ENCODE data around the gene HRC.
"Not testable (repeated sequence)": the region's sequence is repeated elsewhere in the genome, so short reads cannot be mapped to it uniquely, and the experiment has no call there.

Gene HRC

DNA sequence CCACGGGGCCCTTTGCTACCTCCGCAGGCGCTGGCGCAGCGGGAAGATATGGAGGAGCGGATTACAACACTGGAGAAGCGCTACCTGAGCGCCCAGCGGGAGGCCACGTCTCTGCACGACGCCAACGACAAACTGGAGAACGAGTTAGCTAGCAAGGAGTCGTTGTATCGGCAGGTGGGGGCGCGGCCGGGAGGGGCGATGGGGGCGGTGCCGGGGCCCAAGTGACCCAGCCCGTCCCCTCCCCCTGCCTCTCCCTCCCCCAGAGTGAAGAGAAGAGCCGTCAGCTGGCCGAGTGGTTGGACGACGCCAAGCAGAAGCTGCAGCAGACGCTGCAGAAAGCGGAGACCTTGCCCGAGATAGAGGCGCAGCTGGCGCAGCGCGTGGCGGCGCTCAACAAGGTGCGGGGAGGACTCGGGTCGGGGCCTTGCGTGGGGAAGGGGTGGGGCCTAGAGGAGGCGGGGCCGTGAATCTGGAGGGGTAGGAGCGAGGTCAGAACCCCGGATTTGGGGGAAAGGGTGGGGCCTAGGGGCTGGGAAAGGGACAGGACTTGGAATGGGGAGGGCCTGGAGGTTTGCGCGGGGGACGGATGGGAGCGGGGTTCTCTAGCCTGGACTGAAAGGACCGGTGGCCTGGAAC, 22.1 kb downstream of the HRC start:
- DNase-seq: peak; percentile 46

DNA sequence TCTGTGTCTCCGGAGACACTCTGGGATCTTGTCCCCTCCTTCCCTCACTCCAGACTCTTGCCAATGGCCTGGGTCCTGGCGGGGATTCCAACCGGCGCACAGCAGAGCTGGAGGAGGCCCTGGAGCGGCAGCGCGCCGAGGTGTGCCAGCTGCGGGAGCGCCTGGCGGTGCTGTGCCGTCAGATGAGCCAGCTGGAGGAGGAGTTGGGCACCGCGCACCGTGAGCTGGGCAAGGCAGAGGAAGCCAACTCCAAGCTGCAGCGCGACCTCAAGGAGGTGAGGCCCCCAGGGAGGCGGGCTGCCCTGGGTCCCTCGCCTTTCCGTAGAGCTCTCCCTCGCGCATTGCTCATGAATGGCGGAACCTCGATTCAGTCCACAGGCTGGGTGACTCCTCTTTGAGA, 24.9 kb downstream of the HRC start:
- no peak for DNase-seq

DNA sequence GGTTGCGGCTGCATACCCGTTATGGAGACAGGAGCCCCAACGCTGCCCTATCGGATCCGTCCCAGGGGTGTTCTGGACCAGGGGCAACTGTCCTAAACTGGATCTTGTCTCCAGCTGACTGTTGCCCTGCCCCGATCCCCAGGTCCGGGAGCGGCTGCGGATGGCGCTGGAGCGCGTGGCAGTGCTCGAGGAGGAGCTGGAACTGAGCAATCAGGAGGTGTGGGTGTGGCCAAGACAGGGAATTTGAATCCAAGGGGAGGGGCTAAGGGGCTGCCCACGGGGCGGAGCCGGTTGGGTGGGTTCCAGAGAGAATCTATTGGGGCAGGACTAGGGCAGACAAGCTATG, 26.0 kb downstream of the HRC start:
- DNase-seq: no peak

DNA sequence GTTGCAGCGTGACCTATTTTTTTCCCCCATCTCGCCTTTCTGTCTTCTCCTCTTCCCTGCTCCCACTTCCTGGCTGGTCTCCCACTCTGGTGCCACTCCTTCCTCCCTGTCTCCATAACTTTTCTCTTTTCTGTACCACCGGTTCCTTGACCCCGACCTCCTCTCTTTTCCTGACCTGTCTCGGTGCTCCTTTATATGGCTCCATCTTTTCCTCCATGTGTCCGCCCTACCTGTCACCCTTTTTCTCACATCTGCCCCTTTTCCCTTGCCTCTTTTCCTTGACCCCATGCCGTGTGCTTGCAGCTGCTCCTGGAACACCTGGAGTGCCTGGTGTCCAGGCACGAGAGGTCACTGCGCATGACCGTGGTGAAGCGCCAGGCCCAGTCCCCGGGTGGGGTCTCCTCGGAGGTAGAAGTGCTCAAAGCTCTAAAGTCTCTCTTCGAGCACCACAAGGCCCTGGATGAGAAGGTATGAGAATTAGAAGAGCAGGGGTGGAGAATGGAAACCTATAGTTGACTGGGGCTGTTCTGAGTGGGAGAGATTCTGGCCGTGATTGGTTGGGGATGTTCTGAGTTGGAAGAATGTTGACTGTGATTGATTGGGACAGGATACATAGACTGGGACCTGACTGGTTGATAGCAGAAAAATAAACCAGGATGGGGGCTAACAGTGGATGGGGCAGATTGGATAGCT, 26.5 kb downstream of the HRC start:
- no peak for DNase-seq

DNA sequence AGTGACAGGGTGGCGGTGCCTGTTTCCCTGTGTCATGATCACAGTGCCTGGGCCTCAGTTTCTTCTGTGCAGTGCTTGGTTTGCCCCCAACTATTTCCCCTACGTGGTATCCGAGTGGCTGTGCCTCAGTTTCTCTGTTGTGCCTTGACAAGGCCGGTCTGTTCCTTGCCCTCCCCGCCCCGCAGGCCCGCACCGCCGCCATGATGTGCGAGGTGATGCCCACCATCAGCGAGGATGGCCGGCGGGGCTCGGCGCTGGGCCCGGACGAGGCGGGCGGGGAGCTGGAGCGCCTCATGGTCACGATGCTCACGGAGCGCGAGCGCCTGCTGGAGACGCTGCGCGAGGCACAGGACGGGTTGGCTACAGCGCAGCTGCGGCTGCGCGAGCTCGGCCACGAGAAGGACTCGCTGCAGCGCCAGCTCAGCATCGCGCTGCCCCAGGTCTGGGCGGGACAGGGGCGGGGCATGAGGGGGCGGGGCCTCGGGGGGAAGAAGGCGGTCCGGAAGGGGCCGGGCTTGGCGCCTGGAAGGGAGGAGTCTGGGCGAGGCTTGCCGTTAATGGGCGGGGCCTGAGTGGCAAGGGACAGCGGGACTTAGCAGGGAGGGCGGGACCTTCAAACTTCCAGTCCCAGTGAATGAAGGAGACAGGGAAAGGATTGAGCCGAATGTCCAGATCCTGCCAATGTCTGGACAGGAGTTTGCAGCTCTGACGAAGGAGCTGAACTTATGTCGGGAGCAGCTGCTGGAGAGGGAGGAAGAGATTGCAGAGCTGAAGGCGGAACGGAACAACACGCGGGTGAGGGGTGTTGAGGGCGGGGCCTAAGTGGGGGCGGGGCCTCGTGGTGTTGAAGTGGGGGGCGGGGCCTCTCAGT, 27.3 kb downstream of the HRC start:
- DNase-seq: peak; percentile 96

DNA sequence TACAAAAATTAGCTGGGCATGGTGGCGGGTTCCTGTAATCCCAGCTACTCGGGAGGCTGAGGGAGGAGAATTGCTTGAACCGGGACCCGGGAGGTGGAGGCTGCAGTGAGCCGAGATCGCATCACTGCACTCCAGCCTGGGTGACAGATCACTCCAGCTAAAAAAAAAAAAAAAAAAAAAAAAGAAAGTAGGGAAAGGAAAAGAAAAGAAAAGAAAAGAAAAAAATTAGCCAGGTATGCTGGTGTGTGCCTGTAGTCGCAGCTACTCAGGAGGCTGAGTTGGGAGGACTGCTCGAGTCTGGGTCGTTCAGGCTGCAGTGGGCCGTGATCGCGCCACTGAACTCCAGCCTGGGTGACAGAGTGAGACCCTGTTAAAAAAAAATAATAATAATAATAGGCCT, 28.0 kb downstream of the HRC start:
- DNase-seq: not testable (repeated sequence)

DNA sequence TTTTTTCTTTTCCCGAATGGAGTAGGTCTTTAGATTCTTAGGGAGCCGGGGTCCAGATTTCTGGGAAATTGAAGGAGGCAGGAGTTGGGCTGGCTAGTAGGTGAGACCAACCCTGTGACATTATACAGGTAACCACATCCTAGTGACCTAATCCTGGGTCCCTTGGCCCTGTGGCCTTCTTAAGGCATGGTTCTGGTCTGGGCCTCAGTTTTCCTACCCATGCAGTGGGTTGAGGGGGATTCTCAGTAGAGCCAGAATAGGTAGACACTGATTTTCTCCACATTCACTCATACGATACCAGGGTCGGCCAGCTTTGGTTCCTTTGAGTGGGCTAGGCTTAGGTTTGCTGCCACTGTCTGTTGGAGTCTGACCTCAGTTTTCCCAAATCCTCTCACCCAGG, 28.6 kb downstream of the HRC start:
- DNase-seq: no peak

DNA sequence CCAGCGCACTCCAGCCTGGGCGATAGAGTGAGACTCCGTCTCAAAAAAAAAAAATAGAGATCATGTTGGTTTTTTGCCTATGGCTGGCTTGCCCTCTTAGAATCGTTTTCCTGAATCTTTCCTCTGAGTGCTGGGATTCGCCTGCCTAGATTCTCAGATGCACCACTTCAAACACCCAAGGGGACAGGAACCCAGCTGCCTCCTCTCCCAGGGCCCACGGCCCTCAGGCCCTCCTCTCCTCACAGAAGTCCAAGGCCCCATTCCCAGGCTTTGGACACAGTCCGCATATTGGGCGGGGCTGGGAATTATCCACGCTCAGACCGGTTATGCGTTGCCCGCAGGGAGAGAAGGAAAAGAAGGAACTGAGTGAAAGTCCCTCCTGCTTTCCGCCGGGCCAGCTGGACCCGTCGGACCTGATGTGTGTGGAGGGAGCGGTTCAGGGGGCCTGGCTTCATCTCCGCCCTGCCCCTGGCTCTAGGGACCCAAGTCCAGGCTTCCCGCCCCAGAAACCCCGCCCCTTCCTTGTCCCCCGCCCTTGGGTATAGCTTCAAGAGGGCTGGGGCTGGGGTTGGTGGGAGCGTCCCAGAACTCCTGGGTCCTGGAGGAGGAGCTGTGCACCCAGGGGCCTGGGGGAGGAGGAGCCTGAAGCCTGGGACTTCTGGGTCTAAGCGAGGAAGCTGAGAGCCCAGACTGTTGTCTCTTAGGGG, 30.0 kb downstream of the HRC start:
- DNase-seq: no peak

DNA sequence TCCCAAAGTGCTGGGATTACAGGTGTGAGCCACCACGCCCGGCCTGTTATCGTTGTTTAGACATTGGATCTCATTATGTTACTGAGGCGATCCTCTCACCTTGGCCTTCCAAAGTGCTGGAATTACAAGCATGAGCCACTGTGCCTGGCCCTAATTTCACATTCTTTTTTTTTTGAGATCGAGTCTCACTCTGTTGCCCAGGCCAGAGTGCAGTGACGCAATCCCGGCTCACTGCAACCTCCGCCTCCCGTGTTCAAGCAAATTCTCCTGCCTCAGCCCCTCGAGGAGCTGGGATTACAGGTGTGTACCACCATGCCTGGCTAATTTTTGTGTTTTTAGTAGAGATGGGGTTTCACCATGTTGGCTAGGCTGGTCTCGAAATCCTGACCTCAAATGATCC, 31.9 kb downstream of the HRC start:
- DNase-seq: not testable (repeated sequence)

DNA sequence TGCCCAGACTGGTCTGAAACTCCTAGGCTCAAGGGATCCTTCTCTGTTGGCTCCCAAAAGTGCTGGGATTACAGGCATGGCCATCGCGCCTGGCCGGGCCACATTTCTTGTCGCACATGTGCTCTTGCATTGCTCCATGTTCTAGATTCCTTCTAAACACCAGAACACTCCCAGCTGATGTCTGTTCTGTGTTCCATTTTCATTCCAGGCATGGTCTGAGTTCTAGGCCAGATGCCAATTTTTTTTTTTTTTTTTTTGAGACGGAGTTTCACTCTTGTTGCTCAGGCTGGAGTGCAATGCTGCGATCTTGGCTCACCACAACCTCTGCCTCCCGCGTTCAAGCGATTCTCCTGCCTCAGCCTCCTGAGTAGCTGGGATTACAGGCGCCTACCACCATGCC, 33.4 kb downstream of the HRC start:
- DNase-seq: not testable (repeated sequence)

DNA sequence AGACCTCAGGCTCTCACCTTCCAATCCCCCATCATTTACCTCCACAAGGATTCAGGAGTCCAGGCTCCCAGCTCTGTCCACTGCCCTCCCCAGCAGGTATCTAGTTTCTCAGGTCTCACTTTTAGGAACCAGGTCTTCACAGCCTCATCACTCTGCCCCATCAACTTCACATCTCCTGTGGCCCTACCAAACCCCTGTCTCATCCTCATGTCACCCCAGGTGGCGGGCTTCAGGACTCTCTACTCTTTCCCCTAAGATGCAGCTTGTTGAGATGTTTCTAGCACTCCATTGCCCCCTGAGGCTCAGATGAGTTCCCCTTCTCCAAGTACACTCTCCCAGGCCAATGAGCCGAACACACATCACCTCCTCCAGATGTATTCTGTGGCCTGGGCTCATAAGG, 34.3 kb downstream of the HRC start:
- no peak for DNase-seq

DNA sequence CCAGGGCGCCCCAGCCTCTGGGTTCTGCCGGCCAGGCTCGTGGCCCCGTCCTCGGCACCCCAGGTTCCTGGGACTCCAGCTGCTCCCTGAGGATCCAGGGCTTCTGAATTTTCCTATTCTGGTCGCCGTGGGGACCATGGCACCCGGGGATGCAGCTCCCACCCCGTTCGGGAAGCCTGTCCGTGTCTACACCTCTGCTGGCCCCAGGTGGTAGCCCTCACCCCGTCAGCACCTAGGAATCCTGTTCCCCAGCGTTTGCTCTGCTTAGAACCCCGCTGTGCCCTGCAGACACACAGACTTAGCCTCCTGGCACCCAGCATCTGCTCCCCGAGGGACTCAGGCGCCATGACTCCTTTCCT, 34.9 kb downstream of the HRC start:
- no peak for DNase-seq

DNA sequence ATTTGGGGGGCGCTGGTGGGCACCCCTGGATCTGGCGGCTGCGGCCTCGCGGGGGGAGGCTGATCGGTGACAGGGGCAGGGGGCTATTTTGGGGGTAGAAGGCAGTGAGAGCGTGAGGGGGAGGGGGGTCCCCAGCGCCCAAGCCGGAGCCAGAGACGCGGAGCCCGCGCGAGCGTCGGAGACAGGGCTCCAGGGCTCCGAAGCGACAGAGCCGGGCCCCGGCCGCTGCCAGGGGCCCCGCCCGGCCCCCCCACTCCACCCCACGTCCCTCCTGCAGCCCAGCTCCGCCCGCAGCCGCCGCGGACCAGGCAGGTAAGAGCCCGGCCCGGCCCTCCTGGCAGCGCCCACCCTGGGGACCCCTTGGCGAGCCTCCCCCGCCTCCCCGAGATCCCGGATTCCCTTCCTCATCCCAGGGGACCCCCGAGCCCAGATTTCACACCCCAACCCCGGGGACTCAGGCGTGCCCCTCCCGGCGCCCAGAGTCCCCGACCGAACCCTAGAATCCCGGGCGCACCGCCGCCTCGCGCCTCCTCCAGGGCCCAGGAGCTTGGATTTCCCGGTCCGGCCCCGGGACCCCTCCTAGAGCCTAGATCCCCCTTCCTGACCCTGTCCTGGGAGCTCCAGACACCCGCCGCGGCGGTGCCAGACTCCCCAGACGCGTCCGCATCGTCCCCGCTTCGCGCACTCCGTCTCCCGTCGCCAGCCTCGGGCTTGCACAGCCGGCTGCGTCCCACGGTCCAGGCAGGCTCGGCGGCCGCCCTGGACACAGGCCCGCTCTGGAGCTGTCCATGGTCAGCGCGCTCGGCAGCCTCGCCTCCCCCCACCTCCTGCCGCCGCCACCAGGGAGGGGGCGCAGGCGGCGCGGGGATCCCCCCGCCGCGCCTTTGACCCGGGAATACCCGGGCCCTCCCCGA, 35.5 kb downstream of the HRC start, which contains the start of gene PPFIA3:
Gene PPFIA3 (plus strand): TSS at position 134 of the 914 bp plus-strand sequence. CDS start 8,330 bp downstream, outside the sequence.
- no peak for DNase-seq

DNA sequence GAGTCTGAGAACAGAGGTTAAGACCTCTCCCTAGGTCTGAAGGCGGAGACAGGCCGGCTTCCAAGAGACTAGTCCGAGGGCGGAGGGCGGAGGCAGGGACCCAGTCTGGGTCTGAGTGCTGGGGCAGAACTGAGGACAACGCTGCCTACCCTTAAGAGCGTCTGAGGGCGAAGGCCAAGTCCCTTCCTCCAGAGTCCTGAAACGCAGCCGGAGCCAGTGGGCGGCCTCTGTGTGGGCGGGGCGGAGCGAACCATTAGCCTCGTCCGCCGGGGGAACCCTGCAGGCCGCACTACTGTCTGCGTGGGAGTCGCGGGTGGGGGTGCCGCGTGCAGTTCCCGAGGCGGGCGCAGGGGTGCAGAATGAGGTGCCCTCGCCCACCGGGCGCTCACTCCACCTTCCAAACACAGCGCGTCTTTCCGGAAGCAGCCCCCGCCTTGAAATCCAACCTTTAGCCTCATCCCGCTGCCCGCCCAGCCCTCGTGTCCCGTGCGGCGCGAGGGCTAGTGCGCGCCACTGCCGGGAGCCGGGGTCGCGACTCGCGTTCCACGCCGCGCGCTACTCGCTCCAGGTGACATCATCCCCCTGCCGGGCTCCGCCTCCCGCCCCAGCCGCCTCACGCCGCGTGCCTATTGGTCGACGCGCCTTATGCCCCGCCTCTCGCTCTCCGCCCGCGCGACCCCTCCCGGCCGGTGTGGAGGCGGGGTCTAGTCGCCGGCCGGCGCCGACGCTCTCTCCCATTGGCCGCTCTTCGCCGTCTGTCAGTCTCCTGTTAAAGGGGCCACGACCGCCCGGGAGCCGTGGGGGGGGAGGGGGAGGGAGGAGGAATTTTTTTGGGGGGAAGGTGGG, 36.4 kb downstream of the HRC start, which contains the start of gene C19orf73:
Gene C19orf73 (minus strand): TSS at position 579 of the 846 bp plus-strand sequence. CDS start 121 bp downstream, at position 458.
- DNase-seq: peak; percentile 95

DNA sequence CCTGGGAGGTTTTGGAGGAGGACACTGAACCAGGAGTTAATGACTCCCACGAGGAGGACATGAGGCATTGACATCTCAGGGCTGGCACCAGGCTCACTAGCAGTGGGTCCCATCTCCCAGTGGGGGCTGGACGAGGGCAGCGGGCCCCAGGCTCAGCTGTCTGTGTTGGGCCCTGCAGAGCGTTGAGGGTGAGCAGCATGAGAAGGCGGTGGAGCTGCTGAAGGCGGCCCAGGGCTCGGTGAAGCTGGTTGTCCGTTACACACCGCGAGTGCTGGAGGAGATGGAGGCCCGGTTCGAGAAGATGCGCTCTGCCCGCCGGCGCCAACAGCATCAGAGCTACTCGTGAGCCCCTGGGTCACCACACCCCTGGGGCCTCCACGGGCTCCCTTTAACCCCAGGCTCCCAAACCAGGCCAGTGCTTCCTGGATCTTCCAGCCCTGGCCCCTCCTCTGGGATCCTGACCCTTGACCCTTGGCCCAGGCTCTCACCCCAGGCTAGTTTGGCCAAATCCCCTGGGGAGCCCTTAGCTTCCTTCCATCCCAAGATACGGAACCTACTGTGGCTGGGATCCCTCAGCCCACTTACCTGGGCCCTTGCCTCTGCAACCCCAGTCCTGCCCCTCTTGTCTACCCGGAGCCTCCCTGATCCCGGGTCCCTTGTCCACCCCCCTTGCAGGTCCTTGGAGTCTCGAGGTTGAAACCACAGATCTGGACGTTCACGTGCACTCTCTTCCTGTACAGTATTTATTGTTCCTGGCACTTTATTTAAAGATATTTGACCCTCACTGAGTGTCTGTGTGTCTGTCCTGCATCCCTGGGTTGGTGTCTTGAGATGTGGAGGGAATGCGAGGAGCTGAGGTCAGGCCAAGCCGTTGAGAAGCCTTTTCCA, 37.3 kb downstream of the HRC start:
- DNase-seq: no peak

DNA sequence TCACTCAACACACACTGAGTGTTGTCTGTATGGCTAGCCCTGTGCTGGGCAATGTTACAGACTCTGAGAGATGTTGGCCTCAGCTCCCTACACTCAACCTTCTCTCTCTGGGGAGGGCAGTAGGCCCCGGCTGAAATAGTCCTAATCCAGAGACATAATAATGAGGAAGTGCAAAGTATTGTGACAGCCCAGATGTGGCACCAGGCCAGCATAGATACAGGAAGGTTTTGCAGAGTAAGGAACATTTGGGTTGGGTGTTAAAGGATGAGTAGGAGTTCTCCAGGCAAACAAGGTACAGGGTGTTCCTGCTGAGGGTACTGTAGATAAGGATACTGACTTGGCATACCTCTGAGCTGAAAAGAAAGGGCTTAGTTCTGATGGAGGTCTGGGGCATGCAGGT, 38.7 kb downstream of the HRC start:
- DNase-seq: no peak

DNA sequence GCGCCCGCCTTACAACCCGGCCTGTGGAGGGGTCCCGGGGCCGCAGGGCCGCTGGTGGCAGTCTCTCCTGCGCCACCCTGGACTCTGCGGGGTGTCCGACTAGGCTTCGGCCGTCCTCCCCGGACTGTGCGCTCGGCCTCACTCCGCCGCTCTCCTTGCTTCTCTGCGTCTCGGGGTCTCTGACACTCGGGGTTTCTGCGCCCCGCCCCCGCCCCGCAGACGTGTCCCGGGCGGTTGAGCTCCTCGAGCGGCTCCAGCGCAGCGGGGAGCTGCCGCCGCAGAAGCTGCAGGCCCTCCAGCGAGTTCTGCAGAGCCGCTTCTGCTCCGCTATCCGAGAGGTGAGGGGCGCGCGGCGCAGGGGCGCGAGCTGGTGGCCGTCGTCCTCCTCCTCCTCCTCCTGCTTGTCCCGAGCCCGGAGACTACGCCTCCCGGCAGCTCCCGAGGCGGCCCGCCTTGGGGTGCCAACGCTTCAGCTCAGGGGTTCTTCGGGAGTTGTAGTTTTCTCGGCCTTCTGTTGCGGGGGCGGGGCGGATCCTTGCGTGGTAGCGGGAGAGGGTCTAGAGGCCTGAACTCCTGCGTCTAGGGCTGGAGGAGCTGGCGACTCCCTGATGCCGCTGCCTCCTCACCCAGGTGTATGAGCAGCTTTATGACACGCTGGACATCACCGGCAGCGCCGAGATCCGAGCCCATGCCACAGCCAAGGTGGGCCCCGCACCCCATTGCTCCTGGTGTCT, 40.4 kb downstream of the HRC start:
- DNase-seq: peak; percentile 55

DNA sequence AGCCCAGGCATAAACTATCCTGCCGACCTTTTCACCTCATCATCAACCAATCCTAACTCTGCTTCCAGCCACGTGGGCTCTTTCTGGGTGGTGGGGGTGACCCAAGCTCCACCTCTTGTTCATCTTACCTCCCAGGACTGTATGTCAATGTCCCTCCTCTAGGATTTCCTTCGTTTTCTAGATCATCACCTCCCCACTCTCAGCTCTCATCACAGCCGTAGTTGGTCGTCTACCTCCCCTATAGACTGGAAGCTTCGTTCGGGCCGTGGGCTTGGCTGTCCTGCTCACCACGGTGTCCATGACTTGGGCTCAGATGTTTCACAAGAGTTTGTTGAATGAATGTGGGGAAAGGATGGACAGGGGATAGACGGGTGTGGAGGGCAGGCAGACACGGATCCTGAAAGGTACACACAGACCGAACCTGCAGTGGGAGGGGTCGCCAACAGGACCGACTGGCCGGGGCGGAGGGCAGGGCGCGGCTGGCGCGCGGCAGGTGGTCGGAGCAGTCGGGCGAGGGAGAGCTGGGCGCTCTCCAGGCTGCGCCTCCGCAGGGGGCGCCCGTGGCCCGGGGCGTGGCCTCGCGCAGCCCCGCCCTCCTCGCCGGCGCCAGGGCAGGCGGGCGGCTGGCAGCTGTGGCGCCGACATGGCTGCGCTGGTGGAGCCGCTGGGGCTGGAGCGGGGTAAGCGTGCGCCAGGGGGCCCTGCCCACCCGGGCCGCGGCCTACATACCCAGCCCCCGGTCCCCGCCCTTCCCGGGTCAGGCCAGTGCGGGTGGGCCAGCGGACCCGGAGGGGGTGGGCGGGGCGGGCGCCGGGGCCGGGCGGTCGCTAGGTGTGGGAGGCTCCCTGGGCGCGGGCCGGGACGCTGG, 41.2 kb downstream of the HRC start, which contains the start of gene LIN7B:
Gene LIN7B (plus strand): TSS at position 609 of the 868 bp plus-strand sequence. CDS start 35 bp downstream, at position 644.
- DNase-seq: peak; percentile 63

All from stimulated activated CD4-positive, alpha-beta T cell treated with anti-CD3 and anti-CD28 coated beads, Interleukin-1b, Interleukin-23, amount 100 ng/mL, for 48 hours (primary cell).